Body of pancreas (tissue), 4 donors: ENCODE results near the gene ZNF672.

Source experiments
- CTCF ChIP-seq, 7 experiments: fragments of 450-650 bp in 4 of 7; fragments of 200-600 bp in 3 of 7; sonication (generic) in 3 of 7; IDR thresholded peaks; one replicate each; pipeline ENCODE4 v1.5.1; 2016 to 2019; ENCODE audit warnings: antibody characterized with exemption in 7 of 7
- POLR2A ChIP-seq, 3 donors: fragments of 450-650 bp; IDR thresholded peaks; one replicate each; pipeline ENCODE4 v1.6.1; 2016; ENCODE audit warnings: antibody characterized with exemption in 3 of 3, mild to moderate bottlenecking in 2 of 3

GRCh38 chr1:248847181-248847955, 9.3 kb downstream of the ZNF672 start:
- TF ChIP-seq CTCF (IDR thresholded peaks at IDR 0.05): no peak
- TF ChIP-seq POLR2A (IDR thresholded peaks at IDR 0.05): no peak
